GM21360 (cell line): ENCODE results near the gene MIGA2.

Source experiments
- ATAC-seq: cut with Tn5 transposase; IDR thresholded peaks from one replicate; pipeline ENCODE4 v1.9.1; 2021; ENCODE audit warnings: mild to moderate bottlenecking, moderate library complexity; ENCODE audit not compliant: unreplicated experiment

MIGA2 gene

DNA sequence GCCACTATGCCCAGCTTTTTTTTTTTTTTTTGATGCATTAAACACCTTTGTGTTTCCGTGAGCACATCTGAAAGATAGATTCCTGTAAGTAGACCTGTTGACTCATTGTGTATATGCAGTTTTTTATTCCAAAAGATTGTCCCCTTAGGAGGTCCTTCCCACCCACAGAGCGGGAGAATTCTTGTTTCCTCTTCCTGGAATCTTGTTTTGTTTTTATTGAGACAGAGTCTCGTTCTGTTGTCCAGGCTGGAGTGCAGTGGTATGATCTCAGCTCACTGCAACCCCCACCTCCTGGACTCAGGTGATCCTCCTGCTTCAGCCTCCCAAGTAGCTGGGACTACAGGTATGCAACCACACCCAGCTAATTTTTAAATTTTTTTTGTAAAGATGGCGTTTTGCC lies 82.4 kb downstream of the MIGA2 start:
- no peak for ATAC-seq

GRCh38 chr9:129121483-129121882 lies 85.1 kb downstream of the MIGA2 start:
- no peak for ATAC-seq
